ENCODE data around the gene MOB3B. TPM values are rescaled to one million over a fixed set of nuclear protein-coding genes. Genes with fewer than 3 reads are reported as not detected.

The MOB3B gene
- total RNA-seq, 1 donor: under 0.01 TPM

DNA sequence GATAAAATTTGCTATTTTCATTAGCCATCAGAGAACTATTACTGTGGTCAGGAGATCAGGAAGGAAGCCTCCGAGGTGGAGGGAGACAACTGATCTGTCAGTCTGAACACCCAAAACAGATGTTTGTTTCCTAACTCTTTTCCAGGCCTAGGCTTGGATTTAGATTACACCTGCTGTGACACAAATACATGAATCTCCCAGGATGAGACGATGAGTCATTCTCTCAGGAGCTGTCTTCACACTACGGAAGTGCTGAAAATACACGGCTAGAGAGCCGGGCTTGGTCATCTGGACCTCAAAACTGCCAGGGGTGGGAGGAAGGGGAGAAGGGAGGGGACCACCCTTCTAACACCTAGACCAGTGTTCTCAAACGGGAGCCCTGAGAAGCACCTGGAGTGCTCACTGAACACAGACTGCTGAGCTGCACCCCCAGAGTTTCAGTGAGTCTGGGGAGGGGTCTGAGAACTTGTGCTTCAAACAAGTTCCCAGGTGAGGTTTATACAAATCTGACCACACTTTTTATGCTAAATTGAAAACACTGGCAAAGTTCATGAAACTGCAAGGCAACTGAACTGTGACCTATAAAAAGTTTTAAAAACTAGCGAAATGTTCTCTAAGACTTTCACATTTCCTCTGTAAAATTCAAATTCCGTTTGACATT lies 152.3 kb downstream of the MOB3B start:
- Histone ChIP-seq H3K4me2 (ENCODE audit: insufficient read depth, low read length) (no peak overlapping the region), H2AFZ (ENCODE audit: low read length) (no peak overlapping the region), H3K27ac (ENCODE audit: low read depth, low read length) (no peak overlapping the region), H3K79me2 (ENCODE audit: insufficient read depth, low read length) (no peaks in the 10 kb centered on the region), H3K36me3 (ENCODE audit: insufficient read depth, low read length) (no peaks in the 10 kb centered on the region), H3K27me3 (ENCODE audit: insufficient read depth, low read length) (no peaks in the 10 kb centered on the region), H4K20me1 (ENCODE audit: insufficient read depth, low read length) (no peaks in the 10 kb centered on the region), H3K4me1 (ENCODE audit: insufficient read depth, low read length) (no peaks in the 10 kb centered on the region), H3K4me3 (ENCODE audit: insufficient read depth, low read length) (no peak overlapping the region), H3K9me3 (ENCODE audit: low read depth, low read length) (no peaks in the 10 kb centered on the region)
- TF ChIP-seq, protein P1, sequence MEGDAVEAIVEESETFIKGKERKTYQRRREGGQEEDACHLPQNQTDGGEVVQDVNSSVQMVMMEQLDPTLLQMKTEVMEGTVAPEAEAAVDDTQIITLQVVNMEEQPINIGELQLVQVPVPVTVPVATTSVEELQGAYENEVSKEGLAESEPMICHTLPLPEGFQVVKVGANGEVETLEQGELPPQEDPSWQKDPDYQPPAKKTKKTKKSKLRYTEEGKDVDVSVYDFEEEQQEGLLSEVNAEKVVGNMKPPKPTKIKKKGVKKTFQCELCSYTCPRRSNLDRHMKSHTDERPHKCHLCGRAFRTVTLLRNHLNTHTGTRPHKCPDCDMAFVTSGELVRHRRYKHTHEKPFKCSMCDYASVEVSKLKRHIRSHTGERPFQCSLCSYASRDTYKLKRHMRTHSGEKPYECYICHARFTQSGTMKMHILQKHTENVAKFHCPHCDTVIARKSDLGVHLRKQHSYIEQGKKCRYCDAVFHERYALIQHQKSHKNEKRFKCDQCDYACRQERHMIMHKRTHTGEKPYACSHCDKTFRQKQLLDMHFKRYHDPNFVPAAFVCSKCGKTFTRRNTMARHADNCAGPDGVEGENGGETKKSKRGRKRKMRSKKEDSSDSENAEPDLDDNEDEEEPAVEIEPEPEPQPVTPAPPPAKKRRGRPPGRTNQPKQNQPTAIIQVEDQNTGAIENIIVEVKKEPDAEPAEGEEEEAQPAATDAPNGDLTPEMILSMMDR (IDR thresholded peaks at IDR 0.05; ENCODE audit: extremely low read depth, low read depth, low read length): no peak
- DNase-seq (ENCODE audit: insufficient read length, low spot score, missing footprints): no peak

DNA sequence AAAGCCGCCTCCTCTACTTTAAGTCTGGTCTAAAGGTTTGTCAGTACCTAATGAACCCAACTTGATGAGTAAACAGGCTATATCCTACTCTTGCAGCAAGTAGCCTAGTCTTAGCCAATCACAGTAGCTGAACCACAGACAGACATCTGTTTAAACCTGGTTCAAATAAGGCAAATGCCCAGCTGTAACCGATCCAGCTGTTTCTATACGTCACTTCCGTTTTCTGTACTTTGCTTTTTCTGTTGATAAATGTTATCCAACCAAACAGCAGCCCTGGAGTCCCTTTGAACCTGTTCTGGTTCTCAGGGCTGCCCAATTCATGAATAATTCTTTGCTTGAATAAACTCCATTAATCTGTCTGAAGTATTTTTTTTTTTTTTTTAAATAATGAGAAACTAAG lies 155.8 kb downstream of the MOB3B start:
- Histone ChIP-seq H3K4me3 (ENCODE audit: insufficient read depth, low read length) (no peak overlapping the region), H3K79me2 (ENCODE audit: insufficient read depth, low read length) (no peaks in the 10 kb centered on the region), H2AFZ (ENCODE audit: low read length) (no peak overlapping the region), H3K4me2 (ENCODE audit: insufficient read depth, low read length) (no peak overlapping the region), H3K9me3 (ENCODE audit: low read depth, low read length) (no peaks in the 10 kb centered on the region), H3K27ac (ENCODE audit: low read depth, low read length) (no peak overlapping the region), H3K27me3 (ENCODE audit: insufficient read depth, low read length) (no peaks in the 10 kb centered on the region), H3K4me1 (ENCODE audit: insufficient read depth, low read length) (no peaks in the 10 kb centered on the region), H3K36me3 (ENCODE audit: insufficient read depth, low read length) (no peaks in the 10 kb centered on the region), H4K20me1 (ENCODE audit: insufficient read depth, low read length) (no peaks in the 10 kb centered on the region)
- TF ChIP-seq, protein P1 (IDR thresholded peaks at IDR 0.05; ENCODE audit: extremely low read depth, low read depth, low read length): no peak
- no peak for DNase-seq (ENCODE audit: insufficient read length, low spot score, missing footprints)

DNA sequence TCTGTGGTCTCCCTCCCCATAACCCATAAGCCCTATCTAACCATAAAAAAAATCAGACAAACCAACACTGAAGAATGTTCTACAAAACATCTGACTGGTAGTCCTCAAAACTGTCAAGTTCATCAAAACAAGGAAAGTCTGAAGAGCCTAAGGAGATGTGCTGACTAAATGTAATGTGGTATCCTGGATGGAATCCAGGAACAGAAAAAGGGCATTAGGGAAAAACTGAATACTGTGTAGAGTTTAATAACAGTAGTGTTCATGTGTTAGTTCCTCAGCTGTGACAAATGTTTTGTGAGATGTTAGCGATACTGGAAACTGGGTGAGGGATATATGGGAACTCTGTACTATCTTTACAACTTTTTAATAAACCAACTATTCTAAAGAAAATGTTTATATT lies 157.0 kb downstream of the MOB3B start:
- H3K27ac ChIP-seq (ENCODE audit: low read depth, low read length): no peak overlapping the region
- DNase-seq (ENCODE audit: insufficient read length, low spot score, missing footprints): no peak

DNA sequence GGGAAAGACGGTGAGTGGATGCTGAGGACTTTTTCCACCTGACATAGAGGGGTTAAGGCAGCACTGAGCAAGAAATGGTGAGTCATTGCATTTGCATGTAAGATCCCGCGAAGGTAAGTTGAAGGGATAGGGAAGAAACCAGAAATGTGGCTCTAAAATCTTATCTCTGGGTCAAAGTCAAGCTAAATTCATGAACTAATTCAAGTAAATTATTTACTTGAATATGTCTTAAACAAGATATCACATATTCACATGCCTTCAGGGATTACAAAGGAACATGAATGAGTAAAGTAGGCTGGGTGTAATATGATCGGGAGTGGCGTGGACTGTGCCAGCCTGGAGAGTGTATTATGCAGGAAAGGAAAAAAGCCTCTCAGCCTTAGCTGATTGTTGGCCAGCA lies 158.2 kb downstream of the MOB3B start:
- TF ChIP-seq, protein P1 (IDR thresholded peaks at IDR 0.05; ENCODE audit: extremely low read depth, low read depth, low read length): no peak
- DNase-seq (ENCODE audit: insufficient read length, low spot score, missing footprints): no peak
- Histone ChIP-seq H3K4me2 (ENCODE audit: insufficient read depth, low read length) (no peak overlapping the region), H2AFZ (ENCODE audit: low read length) (no peak overlapping the region), H3K79me2 (ENCODE audit: insufficient read depth, low read length) (no peaks in the 10 kb centered on the region), H3K27ac (ENCODE audit: low read depth, low read length) (no peak overlapping the region), H3K4me3 (ENCODE audit: insufficient read depth, low read length) (no peak overlapping the region), H4K20me1 (ENCODE audit: insufficient read depth, low read length) (no peaks in the 10 kb centered on the region), H3K36me3 (ENCODE audit: insufficient read depth, low read length) (no peaks in the 10 kb centered on the region), H3K4me1 (ENCODE audit: insufficient read depth, low read length) (no peaks in the 10 kb centered on the region), H3K27me3 (ENCODE audit: insufficient read depth, low read length) (no peaks in the 10 kb centered on the region), H3K9me3 (ENCODE audit: low read depth, low read length) (no peaks in the 10 kb centered on the region)

More for the DNA sequence above, 157.0 kb downstream of the MOB3B start:
- no peaks in the 10 kb centered on the region for H3K9me3 ChIP-seq (ENCODE audit: low read depth, low read length)
- H3K36me3 ChIP-seq (ENCODE audit: insufficient read depth, low read length): no peaks in the 10 kb centered on the region
- no peaks in the 10 kb centered on the region for H3K4me1 ChIP-seq (ENCODE audit: insufficient read depth, low read length)
- TF ChIP-seq, protein P1 (IDR thresholded peaks at IDR 0.05; ENCODE audit: extremely low read depth, low read depth, low read length): no peak
- no peaks in the 10 kb centered on the region for H4K20me1 ChIP-seq (ENCODE audit: insufficient read depth, low read length)
- H3K4me3 ChIP-seq (ENCODE audit: insufficient read depth, low read length): no peak overlapping the region
- H3K27me3 ChIP-seq (ENCODE audit: insufficient read depth, low read length): no peaks in the 10 kb centered on the region
- no peak overlapping the region for H2AFZ ChIP-seq (ENCODE audit: low read length)
- H3K4me2 ChIP-seq (ENCODE audit: insufficient read depth, low read length): no peak overlapping the region
- H3K79me2 ChIP-seq (ENCODE audit: insufficient read depth, low read length): no peaks in the 10 kb centered on the region

Measured in osteoblast (primary cell).